PC-9 (cell line): Measurements from ENCODE around the gene SCYGR4. TPM values are rescaled to one million over a fixed set of nuclear protein-coding genes. Genes with fewer than 3 reads are reported as not detected.

Experiments used
- BruUV-seq: library from RNA; stranded (reverse); fragments of 400-500 nt; replicated peaks from 2 replicates; lab custom pipeline; 2021; lab: Mats Ljungman, UMichigan
- CTCF ChIA-PET: fragments of 300-600 bp; sonication (Branson Sonifier 250); formaldehyde crosslinking; loops from one replicate; lab custom pipeline; 2022; ENCODE audit warnings: antibody characterized with exemption; lab: Charles Lee
- POLR2A ChIA-PET: fragments of 300-600 bp; sonication (Branson Sonifier 250); formaldehyde crosslinking; loops from one replicate; lab custom pipeline; 2022; ENCODE audit warnings: antibody characterized with exemption; ENCODE audit not compliant: unreplicated experiment; lab: Charles Lee
- DNase-seq, 2 experiments: peaks; one replicate each; pipeline versions ENCODE4 v3.0.0 to v3.0.0-alpha.2; 2015 to 2022; ENCODE audit warnings: mixed read lengths in 1 of 2
- H2AFZ ChIP-seq: fragments of 200-600 bp; sonication (generic); 2 replicates; pipeline ENCODE4 v1.8.1; 2017; ENCODE audit warnings: antibody characterized with exemption
- H3F3A ChIP-seq: fragments of 200-600 bp; sonication (generic); 2 replicates; pipeline ENCODE4 v1.8.1; 2017; ENCODE audit warnings: antibody characterized with exemption, mild to moderate bottlenecking, low read depth; ENCODE audit not compliant: insufficient read depth
- H3K27ac ChIP-seq: fragments of 200-600 bp; sonication (generic); 2 replicates; pipeline ENCODE4 v1.6.1; 2016; ENCODE audit warnings: mixed run types
- H3K27me3 ChIP-seq: fragments of 200-600 bp; sonication (generic); 2 replicates; pipeline ENCODE4 v1.6.1; 2016; ENCODE audit warnings: low read depth, mixed run types; ENCODE audit not compliant: insufficient read depth
- H3K36me3 ChIP-seq: fragments of 200-600 bp; sonication (generic); 2 replicates; pipeline ENCODE4 v1.6.1; 2016; ENCODE audit warnings: low read depth, mixed run types
- H3K4me1 ChIP-seq: fragments of 200-600 bp; sonication (generic); replicated peaks from 2 replicates; pipeline ENCODE4 v1.6.1; 2016; ENCODE audit warnings: mixed run types; ENCODE audit not compliant: insufficient read depth
- H3K4me2 ChIP-seq: fragments of 200-600 bp; sonication (generic); 2 replicates; pipeline ENCODE4 v1.6.1; 2017; ENCODE audit warnings: mixed run types
- H3K4me3 ChIP-seq: fragments of 200-600 bp; sonication (generic); 2 replicates; pipeline ENCODE4 v1.6.1; 2016; ENCODE audit warnings: mixed run types
- H3K79me2 ChIP-seq: fragments of 200-600 bp; sonication (generic); 2 replicates; pipeline ENCODE4 v1.6.1; 2017; ENCODE audit warnings: low read depth, mixed run types
- H3K9me2 ChIP-seq: fragments of 200-600 bp; sonication (generic); 2 replicates; pipeline ENCODE4 v1.8.1; 2017; ENCODE audit warnings: mild to moderate bottlenecking; ENCODE audit not compliant: insufficient read depth
- H3K9me3 ChIP-seq: fragments of 200-600 bp; sonication (generic); 2 replicates; pipeline ENCODE4 v1.8.1; 2016; ENCODE audit warnings: low read depth; ENCODE audit not compliant: insufficient read depth
- H4K20me1 ChIP-seq: fragments of 200-600 bp; sonication (generic); 2 replicates; pipeline ENCODE4 v1.8.1; 2017; ENCODE audit not compliant: insufficient read depth
- EZH2 ChIP-seq: fragments of 200-600 bp; sonication (generic); IDR thresholded peaks from 2 replicates; pipeline ENCODE4 v1.8.0; 2017; ENCODE audit warnings: antibody characterized with exemption, low read depth
- intact Hi-C: fragments of 100-400 bp; cut with micrococcal nuclease; formaldehyde crosslinking; loops from one replicate; pipeline ENCODE4 v1.10.0; 2022; ENCODE audit not compliant: unreplicated experiment
- total RNA-seq: library from RNA; stranded (reverse); gene quantifications from 2 replicates; pipeline ENCODE4 v1.2.3, GENCODE V29; 2021
- TF ChIP-seq, protein P1 (sequence below): fragments of 200-600 bp; sonication (generic); conservative IDR thresholded peaks from 2 replicates; pipeline ENCODE4 v1.6.1; 2017; ENCODE audit warnings: mixed run types, antibody characterized with exemption, mild to moderate bottlenecking, moderate library complexity

SCYGR4 gene
- total RNA-seq, 1 experiment from 2014 or later, result not detected

DNA sequence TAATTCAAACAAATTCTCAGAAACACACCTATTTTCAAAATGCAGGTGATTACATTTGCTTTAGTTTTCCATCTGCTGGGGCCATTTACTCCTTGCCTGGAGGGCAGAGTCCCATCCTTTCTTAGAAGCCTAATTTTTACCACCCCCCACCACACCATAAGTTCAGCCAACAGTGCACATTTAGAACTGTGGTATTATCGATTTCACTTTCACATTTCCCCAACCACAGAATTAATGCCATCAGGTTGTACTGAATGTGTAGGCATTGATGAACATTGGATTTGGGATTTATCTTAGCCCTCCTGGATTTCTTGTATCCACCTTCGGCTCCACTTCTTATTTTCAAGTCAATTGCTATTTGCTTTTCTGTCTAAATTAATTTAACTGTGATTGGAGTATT lies 7.2 kb upstream of the SCYGR4 start:
- CTCF ChIA-PET, result no interaction called here
- no peak overlapping the region for H2AFZ ChIP-seq

DNA sequence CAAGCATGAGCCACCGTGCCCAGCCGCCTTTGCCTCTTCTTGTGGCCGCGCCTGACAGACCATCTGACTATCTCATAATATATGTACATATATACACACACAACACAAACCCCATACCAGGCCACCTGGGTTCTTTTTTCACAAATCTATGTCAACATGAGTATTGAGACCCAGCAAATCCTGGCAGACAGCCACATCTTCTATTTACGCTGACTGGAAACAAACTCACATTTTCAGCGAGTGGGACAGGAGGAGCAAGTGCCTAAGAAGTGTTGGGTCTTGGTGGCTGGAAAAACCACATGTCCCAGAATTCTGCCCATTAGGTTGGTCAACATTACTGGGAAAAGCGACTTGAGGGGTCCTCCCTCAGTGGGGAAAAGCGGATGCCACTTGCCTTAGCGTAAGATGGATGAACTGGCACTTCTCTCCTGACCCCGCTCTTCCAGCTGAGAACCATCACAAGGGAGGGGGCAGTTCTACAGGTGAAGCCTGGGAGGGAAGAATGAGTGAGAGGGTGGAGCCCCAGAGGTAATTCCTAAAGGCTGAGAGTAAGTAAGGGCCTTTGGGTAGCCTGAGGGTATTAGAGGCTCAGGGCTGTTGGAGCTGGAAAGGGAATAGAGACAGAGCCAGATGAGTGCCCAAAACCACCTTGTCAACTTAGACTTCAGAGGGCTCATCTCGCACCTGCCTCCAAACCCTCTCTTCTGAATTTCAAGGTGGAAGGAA lies 4.6 kb upstream of the SCYGR4 start:
- Histone ChIP-seq H3K27ac (peak overlapping the region; percentile 43), H3K4me1 (peaks cover 22% of the 10 kb centered on the region), H2AFZ (no peak overlapping the region), H3K9me2 (no peaks in the 10 kb centered on the region), H3K36me3 (no peaks in the 10 kb centered on the region), H3K9me3 (no peaks in the 10 kb centered on the region), H3K4me3 (no peak overlapping the region), H4K20me1 (no peaks in the 10 kb centered on the region), H3K27me3 (no peaks in the 10 kb centered on the region), H3F3A (0 out of 2 replicates have a peak, but pooled peaks cover 12% of the 10 kb centered on the region), H3K4me2 (peak overlapping the region; percentile 50), H3K79me2 (no peaks in the 10 kb centered on the region)
- ChIA-PET POLR2A (no interaction called here), CTCF (no interaction called here)
- no peak for TF ChIP-seq EZH2
- TF ChIP-seq, protein P1, sequence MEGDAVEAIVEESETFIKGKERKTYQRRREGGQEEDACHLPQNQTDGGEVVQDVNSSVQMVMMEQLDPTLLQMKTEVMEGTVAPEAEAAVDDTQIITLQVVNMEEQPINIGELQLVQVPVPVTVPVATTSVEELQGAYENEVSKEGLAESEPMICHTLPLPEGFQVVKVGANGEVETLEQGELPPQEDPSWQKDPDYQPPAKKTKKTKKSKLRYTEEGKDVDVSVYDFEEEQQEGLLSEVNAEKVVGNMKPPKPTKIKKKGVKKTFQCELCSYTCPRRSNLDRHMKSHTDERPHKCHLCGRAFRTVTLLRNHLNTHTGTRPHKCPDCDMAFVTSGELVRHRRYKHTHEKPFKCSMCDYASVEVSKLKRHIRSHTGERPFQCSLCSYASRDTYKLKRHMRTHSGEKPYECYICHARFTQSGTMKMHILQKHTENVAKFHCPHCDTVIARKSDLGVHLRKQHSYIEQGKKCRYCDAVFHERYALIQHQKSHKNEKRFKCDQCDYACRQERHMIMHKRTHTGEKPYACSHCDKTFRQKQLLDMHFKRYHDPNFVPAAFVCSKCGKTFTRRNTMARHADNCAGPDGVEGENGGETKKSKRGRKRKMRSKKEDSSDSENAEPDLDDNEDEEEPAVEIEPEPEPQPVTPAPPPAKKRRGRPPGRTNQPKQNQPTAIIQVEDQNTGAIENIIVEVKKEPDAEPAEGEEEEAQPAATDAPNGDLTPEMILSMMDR, result no peak
- DNase-seq, result peak in 1 of 2 experiments; percentile 21
- intact Hi-C loops, result no loop called here
- BruUV-seq, result no TSS peak

More for the DNA sequence above, 7.2 kb upstream of the SCYGR4 start:
- H3K9me2 ChIP-seq, result no peaks in the 10 kb centered on the region
- H3K9me3 ChIP-seq, result no peaks in the 10 kb centered on the region
- no peak overlapping the region for H3K27ac ChIP-seq
- TF ChIP-seq EZH2, result no peak
- TF ChIP-seq, protein P1, result no peak
- BruUV-seq, result no TSS peak
- no peaks in the 10 kb centered on the region for H4K20me1 ChIP-seq
- no peak overlapping the region for H3K4me2 ChIP-seq
- no peaks in the 10 kb centered on the region for H3K27me3 ChIP-seq
- H3K36me3 ChIP-seq, result no peaks in the 10 kb centered on the region
- H3K4me1 ChIP-seq, result peaks cover 22% of the 10 kb centered on the region
- no peak for DNase-seq
- no peaks in the 10 kb centered on the region for H3K79me2 ChIP-seq
- H3F3A ChIP-seq, result 0 out of 2 replicates have a peak, but pooled peaks cover 12% of the 10 kb centered on the region
- intact Hi-C loops, result no loop called here
- POLR2A ChIA-PET, result no interaction called here
- H3K4me3 ChIP-seq, result no peak overlapping the region

DNA sequence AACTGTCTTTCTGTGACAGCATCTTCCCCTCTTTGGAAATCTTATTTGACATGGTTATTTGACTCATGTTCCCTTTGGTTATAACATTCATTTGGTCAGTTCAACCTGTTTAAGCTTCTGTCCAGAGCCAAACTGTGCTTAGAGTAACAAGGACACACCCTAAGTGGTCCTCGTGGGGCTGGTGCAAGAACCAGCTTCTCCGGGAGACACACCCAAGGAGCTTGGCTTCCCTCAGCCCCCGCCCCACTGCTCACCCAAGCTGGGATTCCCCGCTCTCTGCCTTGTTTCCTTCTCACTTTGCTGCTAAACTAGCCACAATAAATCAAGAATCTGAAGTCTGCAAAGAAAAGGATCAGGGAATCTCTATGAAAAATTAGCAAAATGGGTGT lies 4.0 kb upstream of the SCYGR4 start:
- Histone ChIP-seq H3K4me3 (no peak overlapping the region), H3F3A (0 out of 2 replicates have a peak, but pooled peaks cover 12% of the 10 kb centered on the region), H3K4me1 (peaks cover 20% of the 10 kb centered on the region), H3K9me3 (no peaks in the 10 kb centered on the region), H3K79me2 (no peaks in the 10 kb centered on the region), H2AFZ (no peak overlapping the region), H3K9me2 (no peaks in the 10 kb centered on the region), H3K27me3 (no peaks in the 10 kb centered on the region), H3K27ac (peak overlapping the region; percentile 43), H4K20me1 (no peaks in the 10 kb centered on the region), H3K4me2 (peak overlapping the region; percentile 50), H3K36me3 (no peaks in the 10 kb centered on the region)
- ChIA-PET POLR2A (no interaction called here), CTCF (no interaction called here)
- TF ChIP-seq, protein P1, result no peak
- no peak for TF ChIP-seq EZH2
- intact Hi-C loops, result no loop called here
- peak; percentile 51 to 53 for DNase-seq
- no TSS peak for BruUV-seq
